Measurements from ENCODE around the gene AFAP1L2.
A peak's percentile ranks its signal among the peaks of the same experiment; 100 is the strongest.

AFAP1L2 gene

DNA sequence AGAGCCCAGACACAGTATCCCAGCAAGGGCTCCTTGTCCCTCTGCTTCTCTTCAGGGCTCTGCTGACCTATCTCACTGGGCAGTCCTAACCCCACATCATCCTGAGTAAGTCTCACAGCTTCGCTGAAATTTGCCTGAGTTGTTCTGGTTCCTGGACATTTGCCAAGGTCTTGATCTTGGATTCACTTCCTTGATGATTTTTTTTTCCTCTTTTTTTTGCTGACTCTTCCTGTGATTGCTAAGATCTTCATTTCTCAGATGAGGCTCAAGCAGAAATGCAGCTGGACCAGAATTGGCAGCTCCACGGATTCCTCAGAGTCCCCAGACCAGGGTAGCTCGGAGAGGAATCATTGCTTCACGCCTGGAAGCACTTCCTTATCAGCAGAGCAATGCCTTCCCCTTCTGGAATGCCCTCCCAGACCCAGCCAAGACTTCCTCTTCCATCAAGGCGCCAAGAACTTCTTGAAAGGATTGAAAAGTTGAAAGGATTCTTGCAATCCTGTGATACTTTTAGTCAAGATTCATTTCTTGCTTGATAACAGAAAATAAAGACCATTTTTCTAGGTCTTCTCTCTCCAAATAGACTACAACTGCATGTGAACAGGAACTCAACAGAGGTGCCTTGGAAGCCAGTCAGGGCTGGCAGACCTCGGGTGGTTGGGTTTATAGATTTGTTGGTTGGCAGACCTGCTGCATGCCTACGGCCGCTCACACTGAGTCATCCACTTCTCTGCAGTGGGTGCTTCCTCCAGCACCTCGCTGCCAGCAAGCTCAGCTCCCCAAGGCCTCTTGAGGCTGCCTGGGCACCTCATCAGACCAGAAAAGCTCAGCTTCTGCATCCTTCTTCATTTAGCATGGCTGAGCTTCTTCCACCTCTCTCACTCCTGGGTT lies 8.8 kb upstream of the AFAP1L2 start:
- peak; percentile 3; the same call in 1 of the 2 replicates for TF ChIP-seq CREB1 (IDR thresholded peaks at IDR 0.05; ENCODE audit: low read depth)
- no peak; the same call in 1 of the 2 replicates for TF ChIP-seq TAF1 (IDR thresholded peaks at IDR 0.05; ENCODE audit: low read depth)
- TF ChIP-seq, protein P1, sequence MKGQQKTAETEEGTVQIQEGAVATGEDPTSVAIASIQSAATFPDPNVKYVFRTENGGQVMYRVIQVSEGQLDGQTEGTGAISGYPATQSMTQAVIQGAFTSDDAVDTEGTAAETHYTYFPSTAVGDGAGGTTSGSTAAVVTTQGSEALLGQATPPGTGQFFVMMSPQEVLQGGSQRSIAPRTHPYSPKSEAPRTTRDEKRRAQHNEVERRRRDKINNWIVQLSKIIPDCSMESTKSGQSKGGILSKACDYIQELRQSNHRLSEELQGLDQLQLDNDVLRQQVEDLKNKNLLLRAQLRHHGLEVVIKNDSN (IDR thresholded peaks at IDR 0.05) = peak; percentile 14; the same call in 1 of the 2 replicates
- peak; percentile 77 for TF ChIP-seq CEBPB (IDR thresholded peaks at IDR 0.05)
- TF ChIP-seq, protein P2, sequence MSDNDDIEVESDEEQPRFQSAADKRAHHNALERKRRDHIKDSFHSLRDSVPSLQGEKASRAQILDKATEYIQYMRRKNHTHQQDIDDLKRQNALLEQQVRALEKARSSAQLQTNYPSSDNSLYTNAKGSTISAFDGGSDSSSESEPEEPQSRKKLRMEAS (IDR thresholded peaks at IDR 0.05) = peak; percentile 56; the same call in 1 of the 2 replicates
- TF ChIP-seq TCF12 (IDR thresholded peaks at IDR 0.05; ENCODE audit: low read depth) = peak; percentile 95
- TF ChIP-seq RAD21 (IDR thresholded peaks at IDR 0.05; ENCODE audit: low read depth) = peak; percentile 17; the same call in 1 of the 2 replicates
- TF ChIP-seq, protein P3, sequence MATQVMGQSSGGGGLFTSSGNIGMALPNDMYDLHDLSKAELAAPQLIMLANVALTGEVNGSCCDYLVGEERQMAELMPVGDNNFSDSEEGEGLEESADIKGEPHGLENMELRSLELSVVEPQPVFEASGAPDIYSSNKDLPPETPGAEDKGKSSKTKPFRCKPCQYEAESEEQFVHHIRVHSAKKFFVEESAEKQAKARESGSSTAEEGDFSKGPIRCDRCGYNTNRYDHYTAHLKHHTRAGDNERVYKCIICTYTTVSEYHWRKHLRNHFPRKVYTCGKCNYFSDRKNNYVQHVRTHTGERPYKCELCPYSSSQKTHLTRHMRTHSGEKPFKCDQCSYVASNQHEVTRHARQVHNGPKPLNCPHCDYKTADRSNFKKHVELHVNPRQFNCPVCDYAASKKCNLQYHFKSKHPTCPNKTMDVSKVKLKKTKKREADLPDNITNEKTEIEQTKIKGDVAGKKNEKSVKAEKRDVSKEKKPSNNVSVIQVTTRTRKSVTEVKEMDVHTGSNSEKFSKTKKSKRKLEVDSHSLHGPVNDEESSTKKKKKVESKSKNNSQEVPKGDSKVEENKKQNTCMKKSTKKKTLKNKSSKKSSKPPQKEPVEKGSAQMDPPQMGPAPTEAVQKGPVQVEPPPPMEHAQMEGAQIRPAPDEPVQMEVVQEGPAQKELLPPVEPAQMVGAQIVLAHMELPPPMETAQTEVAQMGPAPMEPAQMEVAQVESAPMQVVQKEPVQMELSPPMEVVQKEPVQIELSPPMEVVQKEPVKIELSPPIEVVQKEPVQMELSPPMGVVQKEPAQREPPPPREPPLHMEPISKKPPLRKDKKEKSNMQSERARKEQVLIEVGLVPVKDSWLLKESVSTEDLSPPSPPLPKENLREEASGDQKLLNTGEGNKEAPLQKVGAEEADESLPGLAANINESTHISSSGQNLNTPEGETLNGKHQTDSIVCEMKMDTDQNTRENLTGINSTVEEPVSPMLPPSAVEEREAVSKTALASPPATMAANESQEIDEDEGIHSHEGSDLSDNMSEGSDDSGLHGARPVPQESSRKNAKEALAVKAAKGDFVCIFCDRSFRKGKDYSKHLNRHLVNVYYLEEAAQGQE (IDR thresholded peaks at IDR 0.05; ENCODE audit: low read depth) = no peak
- TF ChIP-seq EP300 (IDR thresholded peaks at IDR 0.05; ENCODE audit: borderline replicate concordance) = peak; percentile 90
- TF ChIP-seq ZBTB7A (IDR thresholded peaks at IDR 0.05; ENCODE audit: low read depth) = no peak; the same call in 1 of the 2 replicates
- TF ChIP-seq TEAD4 (IDR thresholded peaks at IDR 0.05) = peak; percentile 90
- TF ChIP-seq YY1 (IDR thresholded peaks at IDR 0.05; ENCODE audit: low read depth) = peak; percentile 60
- TF ChIP-seq NFIC (IDR thresholded peaks at IDR 0.05) = peak; percentile 90
- peak; percentile 90 for TF ChIP-seq FOXM1 (IDR thresholded peaks at IDR 0.05; ENCODE audit: borderline replicate concordance, low read depth)
- no peak for TF ChIP-seq EGR1 (IDR thresholded peaks at IDR 0.05)

DNA sequence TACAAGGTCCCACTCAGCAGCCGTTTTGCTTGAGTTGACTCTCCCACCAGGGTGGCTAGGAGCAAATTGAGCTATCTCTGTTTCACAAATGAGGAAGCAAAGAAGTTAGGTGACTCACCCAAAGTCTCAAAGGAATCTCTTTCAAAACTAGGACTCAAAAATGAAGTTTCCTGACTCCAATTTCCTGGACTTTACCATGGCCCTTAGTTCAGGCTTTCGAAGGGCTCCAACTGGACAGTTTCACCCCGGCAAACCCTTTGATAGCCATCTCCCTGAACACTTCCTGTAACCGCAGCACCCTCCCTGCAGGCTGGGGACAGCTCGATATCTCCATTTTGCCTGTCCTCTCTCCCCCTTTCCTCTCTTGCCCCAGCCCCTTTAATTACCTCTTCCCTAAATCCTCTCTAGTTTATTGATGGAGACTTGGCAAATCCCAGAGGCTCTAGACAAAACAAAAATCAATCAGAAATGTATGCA lies 4.7 kb upstream of the AFAP1L2 start:
- TF ChIP-seq, protein P3 (IDR thresholded peaks at IDR 0.05; ENCODE audit: low read depth) = no peak
- TF ChIP-seq EP300 (IDR thresholded peaks at IDR 0.05; ENCODE audit: borderline replicate concordance) (0 out of 2 replicates have a peak, but pooled peaks have one; percentile 14), TEAD4 (IDR thresholded peaks at IDR 0.05) (0 out of 2 replicates have a peak, but pooled peaks have one; percentile 6), NFIC (IDR thresholded peaks at IDR 0.05) (0 out of 2 replicates have a peak, but pooled peaks have one; percentile 30), CREB1 (IDR thresholded peaks at IDR 0.05; ENCODE audit: low read depth) (no peak), TCF12 (IDR thresholded peaks at IDR 0.05; ENCODE audit: low read depth) (peak; percentile 50; the same call in 1 of the 2 replicates)
- TF ChIP-seq, protein P1 (IDR thresholded peaks at IDR 0.05) = no peak
- TF ChIP-seq, protein P2 (IDR thresholded peaks at IDR 0.05) = peak; percentile 38; the same call in 1 of the 2 replicates

DNA sequence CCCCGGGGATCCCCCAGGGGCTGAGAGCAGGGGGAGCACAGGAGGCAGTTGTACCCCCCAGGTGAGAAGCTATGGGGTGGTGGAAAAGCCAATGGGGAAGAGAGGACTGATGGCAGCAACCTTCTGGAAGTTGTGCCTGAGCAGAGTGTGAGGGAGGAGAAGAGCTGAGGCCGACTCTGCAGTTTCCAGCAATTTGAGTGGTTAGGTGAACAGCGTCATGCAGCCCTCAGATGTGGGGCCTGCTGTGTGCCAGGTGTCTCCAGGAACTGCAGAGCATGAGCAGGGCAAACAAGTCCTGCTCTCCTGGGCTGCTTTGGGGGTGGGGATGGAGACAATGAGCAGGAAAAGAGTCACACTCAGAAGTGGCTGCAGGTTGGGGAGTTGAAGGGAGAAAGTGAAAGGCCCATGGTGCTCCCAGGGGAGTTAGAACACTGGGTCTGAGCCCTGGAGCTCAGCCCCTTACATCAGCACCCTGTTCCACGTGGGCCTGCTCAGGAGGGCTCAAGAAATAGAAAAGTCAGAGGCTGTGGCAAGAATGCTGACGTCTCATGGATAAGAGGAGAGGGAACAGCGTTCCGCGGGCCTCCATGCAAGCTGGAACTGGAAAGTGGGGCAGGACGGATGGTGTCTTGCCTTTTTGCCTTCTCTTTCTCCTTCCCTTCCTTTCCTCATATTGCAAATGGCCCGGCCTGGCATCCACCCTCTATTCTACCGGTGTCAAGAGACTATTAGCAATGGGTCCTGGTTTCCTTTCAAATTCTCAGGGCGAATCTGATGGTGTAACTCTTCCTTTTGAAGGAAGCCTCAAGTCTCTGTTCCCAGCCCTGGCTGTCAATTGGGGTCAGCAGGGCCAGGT lies 4.0 kb upstream of the AFAP1L2 start:
- TF ChIP-seq ZBTB7A (IDR thresholded peaks at IDR 0.05; ENCODE audit: low read depth) (no peak), TCF12 (IDR thresholded peaks at IDR 0.05; ENCODE audit: low read depth) (peak; percentile 87), NFIC (IDR thresholded peaks at IDR 0.05) (0 out of 2 replicates have a peak, but pooled peaks have one; percentile 55), CREB1 (IDR thresholded peaks at IDR 0.05; ENCODE audit: low read depth) (no peak; the same call in 1 of the 2 replicates), YY1 (IDR thresholded peaks at IDR 0.05; ENCODE audit: low read depth) (no peak), RAD21 (IDR thresholded peaks at IDR 0.05; ENCODE audit: low read depth) (0 out of 2 replicates have a peak, but pooled peaks have one; percentile 27), TAF1 (IDR thresholded peaks at IDR 0.05; ENCODE audit: low read depth) (no peak), FOXM1 (IDR thresholded peaks at IDR 0.05; ENCODE audit: borderline replicate concordance, low read depth) (no peak; the same call in 1 of the 2 replicates), TEAD4 (IDR thresholded peaks at IDR 0.05) (peak; percentile 15; the same call in 1 of the 2 replicates), CEBPB (IDR thresholded peaks at IDR 0.05) (no peak), EP300 (IDR thresholded peaks at IDR 0.05; ENCODE audit: borderline replicate concordance) (peak; percentile 61; the same call in 1 of the 2 replicates)
- TF ChIP-seq, protein P2 (IDR thresholded peaks at IDR 0.05) = peak; percentile 86
- TF ChIP-seq, protein P3 (IDR thresholded peaks at IDR 0.05; ENCODE audit: low read depth) = no peak
- TF ChIP-seq, protein P1 (IDR thresholded peaks at IDR 0.05) = no peak
